Measurements from ENCODE around the gene DGKI. TPM values are rescaled to one million over a fixed set of nuclear protein-coding genes. Genes with fewer than 3 reads are reported as not detected.

The DGKI gene
- total and polyA plus RNA-seq, 4 donors, result 0.03 to 1.5 (median 0.33) TPM

DNA sequence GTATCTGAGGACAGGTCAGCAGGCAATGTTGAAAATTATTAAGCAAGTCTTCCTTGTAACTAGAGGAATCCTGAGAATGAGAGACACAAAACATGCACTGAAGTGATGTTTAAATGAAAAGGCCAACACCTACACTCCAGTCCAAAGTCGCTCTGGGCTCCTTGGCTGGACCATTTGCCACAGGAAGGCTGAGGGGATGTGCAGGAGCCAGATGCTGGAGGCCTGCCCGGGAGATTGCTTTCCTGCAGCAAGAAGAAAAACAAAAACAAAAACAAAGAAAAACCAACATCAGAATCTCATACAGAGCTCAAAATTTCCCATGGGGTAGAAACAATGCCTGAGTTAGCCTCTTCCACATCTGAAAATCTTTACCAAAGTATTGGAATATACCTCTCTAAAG lies 157.0 kb downstream of the DGKI start:
- Histone ChIP-seq H3K27ac (ENCODE audit: low read depth in 1 of 2, low read length in 1 of 2) (no peak overlapping the region), H3K9me3 (ENCODE audit: control insufficient read depth in 4 of 4, insufficient read depth in 3 of 4, low read length in 3 of 4) (no peaks in the 10 kb centered on the region), H3K36me3 (ENCODE audit: control insufficient read depth in 4 of 4, insufficient read depth in 4 of 4, low read length in 4 of 4) (no peaks in the 10 kb centered on the region), H3K4me3 (no peak overlapping the region), H3K4me1 (ENCODE audit: control insufficient read depth in 5 of 5, insufficient read depth in 5 of 5, low read length in 5 of 5) (no peaks in the 10 kb centered on the region), H3K9ac (ENCODE audit: insufficient read depth in 1 of 2, low read length in 2 of 2) (no peak overlapping the region), H3K27me3 (ENCODE audit: control insufficient read depth in 3 of 3, insufficient read depth in 3 of 3, low read length in 2 of 3) (peaks cover 0 to 1% (median 0%) of the 10 kb centered on the region in 3 donors)
- ATAC-seq (ENCODE audit: insufficient read depth, low FRiP score), result no peak
- no peak for DNase-seq
- TF ChIP-seq, protein P1, sequence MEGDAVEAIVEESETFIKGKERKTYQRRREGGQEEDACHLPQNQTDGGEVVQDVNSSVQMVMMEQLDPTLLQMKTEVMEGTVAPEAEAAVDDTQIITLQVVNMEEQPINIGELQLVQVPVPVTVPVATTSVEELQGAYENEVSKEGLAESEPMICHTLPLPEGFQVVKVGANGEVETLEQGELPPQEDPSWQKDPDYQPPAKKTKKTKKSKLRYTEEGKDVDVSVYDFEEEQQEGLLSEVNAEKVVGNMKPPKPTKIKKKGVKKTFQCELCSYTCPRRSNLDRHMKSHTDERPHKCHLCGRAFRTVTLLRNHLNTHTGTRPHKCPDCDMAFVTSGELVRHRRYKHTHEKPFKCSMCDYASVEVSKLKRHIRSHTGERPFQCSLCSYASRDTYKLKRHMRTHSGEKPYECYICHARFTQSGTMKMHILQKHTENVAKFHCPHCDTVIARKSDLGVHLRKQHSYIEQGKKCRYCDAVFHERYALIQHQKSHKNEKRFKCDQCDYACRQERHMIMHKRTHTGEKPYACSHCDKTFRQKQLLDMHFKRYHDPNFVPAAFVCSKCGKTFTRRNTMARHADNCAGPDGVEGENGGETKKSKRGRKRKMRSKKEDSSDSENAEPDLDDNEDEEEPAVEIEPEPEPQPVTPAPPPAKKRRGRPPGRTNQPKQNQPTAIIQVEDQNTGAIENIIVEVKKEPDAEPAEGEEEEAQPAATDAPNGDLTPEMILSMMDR (IDR thresholded peaks at IDR 0.05; ENCODE audit: control extremely low read depth, extremely low read depth), result no peak
- 51 to 75% methylated on average over 2 of the region's 2 CpGs for WGBS, 2 donors

DNA sequence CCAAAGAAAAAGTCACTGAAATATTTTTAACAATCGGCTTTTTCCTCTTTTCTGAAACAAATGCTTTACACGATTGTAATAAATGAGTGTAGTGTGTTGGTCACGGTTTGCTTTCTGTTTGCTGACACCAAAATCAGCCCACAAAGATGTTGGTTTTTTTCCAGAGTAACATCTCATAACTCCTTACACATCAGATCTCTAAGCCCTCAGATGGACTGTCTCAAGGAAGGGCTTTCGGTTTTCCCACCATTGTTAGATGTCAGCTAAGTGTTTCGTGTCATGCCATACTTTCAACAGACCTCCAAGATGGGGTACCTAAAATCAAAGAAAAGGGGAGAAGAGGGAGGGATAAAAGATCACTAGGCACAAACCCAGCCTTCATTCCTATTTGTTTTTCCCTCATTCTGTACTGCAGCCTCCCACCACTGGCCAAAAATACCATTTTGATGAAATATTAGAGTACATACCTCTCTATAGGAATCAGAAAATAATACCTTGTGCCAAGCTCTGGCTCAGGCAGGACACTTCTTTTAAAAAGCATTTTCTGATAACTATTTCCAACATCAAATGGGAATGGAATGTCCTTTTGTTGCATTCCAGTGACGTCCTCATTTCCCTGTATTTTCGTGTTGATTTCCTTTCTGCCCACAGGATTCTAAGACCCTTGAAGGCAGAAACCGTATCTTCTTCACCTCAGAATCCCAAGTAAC lies 159.1 kb downstream of the DGKI start:
- no peak overlapping the region for H3K27ac ChIP-seq (ENCODE audit: low read depth in 1 of 2, low read length in 1 of 2)
- WGBS, 2 donors, result 71 to 84% methylated on average over 8 of the region's 8 CpGs
- TF ChIP-seq, protein P1 (IDR thresholded peaks at IDR 0.05; ENCODE audit: control extremely low read depth, extremely low read depth), result no peak
- H3K4me1 ChIP-seq (ENCODE audit: control insufficient read depth in 5 of 5, insufficient read depth in 5 of 5, low read length in 5 of 5), result no peaks in the 10 kb centered on the region
- ATAC-seq (ENCODE audit: insufficient read depth, low FRiP score) (peak; percentile 15), DNase-seq (no peak)
- H3K27me3 ChIP-seq (ENCODE audit: control insufficient read depth in 3 of 3, insufficient read depth in 3 of 3, low read length in 2 of 3), result peaks cover 0 to 3% (median 0%) of the 10 kb centered on the region in 3 donors
- H3K4me3 ChIP-seq, result no peak overlapping the region
- H3K9ac ChIP-seq (ENCODE audit: insufficient read depth in 1 of 2, low read length in 2 of 2), result no peak overlapping the region
- no peaks in the 10 kb centered on the region for H3K9me3 ChIP-seq (ENCODE audit: control insufficient read depth in 4 of 4, insufficient read depth in 3 of 4, low read length in 3 of 4)
- H3K36me3 ChIP-seq (ENCODE audit: control insufficient read depth in 4 of 4, insufficient read depth in 4 of 4, low read length in 4 of 4), result no peaks in the 10 kb centered on the region

DNA sequence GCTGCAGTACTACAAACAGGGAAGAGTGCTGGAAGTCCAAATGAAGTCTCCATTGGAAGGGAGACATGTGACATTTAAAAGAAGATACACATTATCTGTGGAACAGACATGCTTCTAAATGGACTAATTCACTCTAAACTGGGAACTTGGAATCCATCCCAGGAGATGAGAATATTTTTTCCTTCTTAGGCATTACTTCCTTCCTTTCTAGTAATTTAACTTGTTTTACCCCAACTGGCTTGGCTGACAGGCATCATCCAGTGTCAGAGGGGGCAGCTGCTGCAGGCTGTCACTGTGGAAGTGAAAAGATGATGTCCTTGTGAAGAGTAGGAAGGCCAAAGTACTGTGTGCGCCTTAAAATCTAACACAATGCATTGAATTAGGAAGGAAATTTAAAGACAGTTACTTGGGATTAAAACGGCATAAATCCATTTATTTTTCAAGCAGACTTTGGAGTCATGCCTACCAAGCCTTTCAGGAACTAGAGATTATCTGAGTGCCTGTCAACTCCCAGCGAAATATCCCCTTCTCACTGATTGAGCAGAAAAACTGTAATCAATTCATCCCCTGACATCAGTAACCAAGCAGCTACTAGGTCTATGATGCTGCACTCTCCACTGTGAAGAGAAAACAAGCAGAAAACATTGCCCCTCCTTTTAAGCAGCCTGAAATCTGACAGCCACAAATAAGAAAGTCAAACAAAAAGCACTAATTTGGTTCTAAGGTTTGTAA lies 161.2 kb downstream of the DGKI start:
- no peaks in the 10 kb centered on the region for H3K4me1 ChIP-seq (ENCODE audit: control insufficient read depth in 5 of 5, insufficient read depth in 5 of 5, low read length in 5 of 5)
- ATAC-seq (ENCODE audit: insufficient read depth, low FRiP score) (no peak), DNase-seq (peak in 1 of 3 donors; percentile 7)
- no peak overlapping the region for H3K9ac ChIP-seq (ENCODE audit: insufficient read depth in 1 of 2, low read length in 2 of 2)
- H3K9me3 ChIP-seq (ENCODE audit: control insufficient read depth in 4 of 4, insufficient read depth in 3 of 4, low read length in 3 of 4), result no peaks in the 10 kb centered on the region
- H3K27ac ChIP-seq (ENCODE audit: low read depth in 1 of 2, low read length in 1 of 2), result no peak overlapping the region
- WGBS, 2 donors, result 64 to 86% methylated on average over 3 of the region's 3 CpGs
- H3K36me3 ChIP-seq (ENCODE audit: control insufficient read depth in 4 of 4, insufficient read depth in 4 of 4, low read length in 4 of 4), result no peaks in the 10 kb centered on the region
- TF ChIP-seq, protein P1 (IDR thresholded peaks at IDR 0.05; ENCODE audit: control extremely low read depth, extremely low read depth), result no peak
- H3K27me3 ChIP-seq (ENCODE audit: control insufficient read depth in 3 of 3, insufficient read depth in 3 of 3, low read length in 2 of 3), result peaks cover 0 to 3% (median 0%) of the 10 kb centered on the region in 3 donors
- H3K4me3 ChIP-seq, result no peak overlapping the region

Measured in lung (tissue), 12 donors.